CD4-positive, alpha-beta memory T cell (primary cell): ENCODE data around the gene SLC22A23. TPM values are rescaled to one million over a fixed set of nuclear protein-coding genes. Genes with fewer than 3 reads are reported as not detected.

Source experiments
- CTCF ChIA-PET: fragments of 350-600 bp; sonication (Branson Sonifier 250); formaldehyde crosslinking; loops from one replicate; lab custom pipeline; 2021; ENCODE audit warnings: inconsistent platforms; ENCODE audit not compliant: partially characterized antibody; lab: Charles Lee
- POLR2A ChIA-PET: fragments of 350-600 bp; sonication (Branson Sonifier 250); formaldehyde crosslinking; loops from one replicate; lab custom pipeline; 2021; ENCODE audit not compliant: partially characterized antibody; lab: Charles Lee
- DNase-seq, 5 donors: peaks; one replicate each; pipeline versions ENCODE4 v3.0.0 to v3.0.0-alpha.2; 2020 to 2022; ENCODE audit warnings: mixed read lengths in 1 of 5
- H3K27ac ChIP-seq: one replicate; pipeline ENCODE4 v1.7.0; 2013; ENCODE audit warnings: low read depth, low read length
- H3K27me3 ChIP-seq: 2 replicates; pipeline ENCODE4 v1.7.0; 2013; ENCODE audit warnings: mild to moderate bottlenecking, low read length, moderate library complexity; ENCODE audit not compliant: insufficient read depth
- H3K36me3 ChIP-seq: 2 replicates; pipeline ENCODE4 v1.7.0; 2013; ENCODE audit warnings: mild to moderate bottlenecking, low read length, moderate library complexity; ENCODE audit not compliant: insufficient read depth
- H3K4me1 ChIP-seq: 2 replicates; pipeline ENCODE4 v1.7.0; 2013; ENCODE audit warnings: mild to moderate bottlenecking, low read length, moderate library complexity; ENCODE audit not compliant: insufficient read depth
- H3K4me3 ChIP-seq, 2 donors: one replicate each; pipeline ENCODE4 v1.7.0; 2013; ENCODE audit warnings: low read length in 2 of 2, mild to moderate bottlenecking in 1 of 2
- H3K9me3 ChIP-seq, 2 donors: one replicate each; pipeline ENCODE4 v1.7.0; 2013; ENCODE audit warnings: low read length in 2 of 2, control low read depth in 1 of 2; ENCODE audit not compliant: control insufficient read depth in 1 of 2
- H3K27ac Mint-ChIP-seq, 7 donors: one replicate each; pipeline ENCODE4 v1.8.0; 2020 to 2021; ENCODE audit warnings: mixed read lengths in 7 of 7, mild to moderate bottlenecking in 6 of 7, inconsistent platforms in 3 of 7, moderate library complexity in 3 of 7
- H3K27me3 Mint-ChIP-seq, 2 donors: one replicate each; pipeline ENCODE4 v1.8.0; 2020 to 2021; ENCODE audit warnings: mixed read lengths in 2 of 2
- H3K36me3 Mint-ChIP-seq, 2 donors: one replicate each; pipeline ENCODE4 v1.8.0; 2020 to 2021; ENCODE audit warnings: mixed read lengths in 2 of 2, inconsistent platforms in 1 of 2, mild to moderate bottlenecking in 1 of 2
- H3K4me1 Mint-ChIP-seq, 4 donors: one replicate each; pipeline ENCODE4 v1.8.0; 2020 to 2021; ENCODE audit warnings: mixed read lengths in 4 of 4, mild to moderate bottlenecking in 1 of 4
- H3K4me3 Mint-ChIP-seq, 8 donors: one replicate each; pipeline ENCODE4 v1.8.0; 2020 to 2021; ENCODE audit warnings: mixed read lengths in 8 of 8, mild to moderate bottlenecking in 7 of 8, moderate library complexity in 6 of 8, inconsistent platforms in 3 of 8
- H3K9me3 Mint-ChIP-seq, 8 donors: one replicate each; pipeline ENCODE4 v1.8.0; 2020 to 2021; ENCODE audit warnings: mixed read lengths in 8 of 8, mild to moderate bottlenecking in 5 of 8, inconsistent platforms in 3 of 8, moderate library complexity in 1 of 8
- intact Hi-C: fragments of 100-400 bp; cut with micrococcal nuclease; formaldehyde crosslinking; loops from one replicate; pipeline ENCODE4 v1.15.1; 2023
- polyA plus RNA-seq, 2 donors: library from polyadenylated mRNA; unstranded; fragments of 300-500 nt; fragmentation: Illumina TruSeq; gene quantifications; one replicate each; pipeline ENCODE4 v1.2.3, GENCODE V29; 2021
- total RNA-seq, 2 experiments: library from RNA; stranded (reverse); gene quantifications; one replicate each; pipeline ENCODE4 v1.2.3, GENCODE V29; 2021

SLC22A23 gene
- total and polyA plus RNA-seq, 4 experiments from 2014 or later, result 0.32 to 12.5 (median 5.7) TPM

GRCh38 chr6:3415082-3415453, 41.8 kb downstream of the SLC22A23 start:
- H3K36me3 Mint-ChIP-seq, result peaks cover 7 to 12% of the 10 kb centered on the region in 2 donors
- POLR2A ChIA-PET, result no interaction called here
- H3K27me3 Mint-ChIP-seq, result no peaks in the 10 kb centered on the region
- peaks cover 11% of the 10 kb centered on the region for H3K4me1 ChIP-seq
- no peak overlapping the region for H3K4me3 Mint-ChIP-seq
- intact Hi-C loops, result no loop called here
- CTCF ChIA-PET, result interaction anchor here (0.7 to 1.3 kb wide), 7 partner anchors 12 to 311 kb away, joined by 3 to 5 read pairs (median 3); no protein-coding TSS in a partner anchor
- no peak for DNase-seq
- H3K27ac ChIP-seq, result no peak overlapping the region
- peaks cover 10 to 18% (median 16%) of the 10 kb centered on the region in 4 donors for H3K4me1 Mint-ChIP-seq
- no peaks in the 10 kb centered on the region for H3K9me3 ChIP-seq
- peak overlapping the region in 4 of 7 donors; percentile 27 to 60 (median 32) for H3K27ac Mint-ChIP-seq
- H3K9me3 Mint-ChIP-seq, result peaks cover 0 to 3% (median 0%) of the 10 kb centered on the region in 8 donors
- no peaks in the 10 kb centered on the region for H3K36me3 ChIP-seq
- no peak overlapping the region for H3K4me3 ChIP-seq
- no peaks in the 10 kb centered on the region for H3K27me3 ChIP-seq

DNA sequence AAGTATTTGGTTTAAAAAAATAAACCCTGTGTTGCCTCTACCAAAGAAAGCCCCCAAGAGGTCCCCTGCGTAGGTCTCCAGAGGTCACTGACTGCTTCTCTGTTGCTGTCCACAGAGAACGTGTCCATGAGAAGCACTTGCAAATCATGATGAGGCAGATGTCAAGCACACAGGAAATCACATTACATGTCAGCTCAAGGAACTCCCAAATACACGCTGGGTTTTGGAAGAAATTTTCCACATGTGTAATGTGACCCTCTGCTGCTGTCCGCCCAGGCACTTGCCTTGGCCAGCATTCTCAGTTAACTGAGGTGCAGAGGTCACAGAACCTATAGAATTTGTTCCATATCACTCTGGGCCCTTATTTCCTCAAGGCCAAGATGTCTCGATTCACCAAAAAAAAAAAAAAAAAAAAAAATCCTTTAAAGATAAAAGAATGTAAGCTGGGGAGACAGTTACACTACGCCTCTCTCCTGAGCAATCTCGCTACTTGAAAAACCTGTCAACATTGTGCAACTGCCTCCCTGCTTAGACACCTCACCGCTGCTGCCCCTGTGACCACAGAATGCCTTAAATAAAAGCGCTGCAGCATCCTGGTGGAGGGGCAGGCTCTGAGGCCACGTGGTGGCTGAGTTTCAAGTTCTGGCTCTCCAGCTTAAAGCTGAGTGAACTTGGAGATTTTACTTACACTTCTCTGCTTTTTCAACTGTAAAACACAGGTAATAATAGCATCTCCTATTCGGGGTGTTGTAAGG, 42.3 kb downstream of the SLC22A23 start:
- intact Hi-C loops, result no loop called here
- POLR2A ChIA-PET, result no interaction called here
- peaks cover 10 to 18% (median 16%) of the 10 kb centered on the region in 4 donors for H3K4me1 Mint-ChIP-seq

DNA sequence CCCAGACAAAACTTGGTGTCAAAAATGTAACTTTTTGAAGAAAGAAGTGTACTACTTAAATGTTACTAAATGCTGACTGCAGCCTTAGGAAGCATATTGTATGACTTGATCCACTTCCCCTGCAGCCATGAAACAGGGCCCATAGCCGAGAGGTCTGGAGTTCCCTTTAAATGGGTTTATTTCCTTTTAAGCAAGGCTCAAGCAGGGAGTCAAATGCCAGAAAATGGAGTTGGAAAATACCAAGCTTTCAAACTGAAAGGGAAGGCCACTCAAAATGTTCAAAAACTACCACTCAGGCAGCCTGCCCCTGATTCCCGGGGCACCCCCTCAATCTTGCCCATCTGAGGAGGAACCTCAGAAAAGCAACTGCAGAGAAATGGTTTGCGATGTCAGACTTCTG, 43.3 kb downstream of the SLC22A23 start:
- Histone ChIP-seq H3K9me3 (no peaks in the 10 kb centered on the region), H3K4me3 (no peak overlapping the region), H3K27ac (no peak overlapping the region), H3K4me1 (peaks cover 11% of the 10 kb centered on the region), H3K27me3 (no peaks in the 10 kb centered on the region), H3K36me3 (no peaks in the 10 kb centered on the region)
- intact Hi-C loops, result no loop called here
- Mint-ChIP-seq H3K27me3 (no peaks in the 10 kb centered on the region), H3K27ac (no peak overlapping the region), H3K4me1 (peaks cover 10 to 18% (median 16%) of the 10 kb centered on the region in 4 donors), H3K4me3 (no peak overlapping the region), H3K36me3 (peaks cover 10 to 21% of the 10 kb centered on the region in 2 donors), H3K9me3 (peaks cover 0 to 3% (median 0%) of the 10 kb centered on the region in 8 donors)
- ChIA-PET CTCF (interaction anchor here (0.7 kb wide), 1 partner anchor 40 kb away, joined by 3 read pairs; no protein-coding TSS in a partner anchor), POLR2A (no interaction called here)
- DNase-seq, result no peak

More for the DNA sequence above, 42.3 kb downstream of the SLC22A23 start:
- Histone ChIP-seq H3K9me3 (no peaks in the 10 kb centered on the region), H3K27me3 (no peaks in the 10 kb centered on the region), H3K36me3 (no peaks in the 10 kb centered on the region), H3K27ac (no peak overlapping the region), H3K4me3 (no peak overlapping the region), H3K4me1 (peaks cover 11% of the 10 kb centered on the region)
- CTCF ChIA-PET, result interaction anchor here (0.8 to 1.3 kb wide), 5 partner anchors 11 to 312 kb away, joined by 3 to 5 read pairs (median 3); no protein-coding TSS in a partner anchor
- H3K27me3 Mint-ChIP-seq, result no peaks in the 10 kb centered on the region
- H3K9me3 Mint-ChIP-seq, result peaks cover 0 to 3% (median 0%) of the 10 kb centered on the region in 8 donors
- peak overlapping the region in 5 of 7 donors; percentile 27 to 66 (median 36) for H3K27ac Mint-ChIP-seq
- H3K36me3 Mint-ChIP-seq, result peaks cover 7 to 14% of the 10 kb centered on the region in 2 donors
- H3K4me3 Mint-ChIP-seq, result no peak overlapping the region
- DNase-seq, result peak in 3 of 5 donors; percentile 1 to 14 (median 9)

DNA sequence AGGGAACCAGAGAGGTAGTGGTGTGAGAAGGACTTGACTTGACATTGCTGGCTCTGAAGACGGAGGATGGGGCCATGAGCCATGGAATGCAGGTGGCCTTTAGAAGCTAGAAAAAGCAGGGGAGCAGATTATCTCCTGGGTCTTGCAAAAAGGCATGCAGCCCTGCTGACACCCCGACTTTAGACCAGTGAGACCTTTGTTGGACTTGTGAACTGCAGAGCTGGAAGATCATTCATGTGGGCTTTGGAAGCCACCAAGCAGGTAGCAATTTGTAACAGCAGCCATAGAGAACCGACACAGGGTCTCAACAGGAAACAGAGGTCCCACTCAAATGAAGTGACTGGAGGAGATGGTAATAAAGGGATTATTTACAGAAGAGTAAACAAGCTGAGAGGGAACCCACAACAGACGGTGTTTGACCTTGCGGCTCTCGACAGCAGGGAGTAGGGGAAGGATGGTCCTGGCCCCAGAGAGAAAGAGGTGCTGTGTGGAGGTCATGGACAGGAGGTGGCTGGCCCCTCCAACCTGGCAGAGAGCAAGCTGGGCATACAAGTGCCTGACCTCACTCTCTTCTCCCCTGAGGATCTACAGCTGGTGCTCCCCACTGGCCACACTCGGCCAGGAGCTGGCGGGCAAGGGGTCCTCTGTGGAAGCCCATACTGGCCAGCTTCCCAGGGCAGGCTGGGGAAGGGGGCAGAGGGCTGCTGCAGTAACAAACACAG, 43.9 kb downstream of the SLC22A23 start:
- H3K27ac ChIP-seq, result no peak overlapping the region
- H3K4me1 Mint-ChIP-seq, result peaks cover 10 to 18% (median 16%) of the 10 kb centered on the region in 4 donors
- POLR2A ChIA-PET, result no interaction called here
- H3K9me3 ChIP-seq, result no peaks in the 10 kb centered on the region
- peak overlapping the region in 2 of 7 donors; percentile 18 to 27 for H3K27ac Mint-ChIP-seq
- CTCF ChIA-PET, result interaction anchor here (0.7 to 0.8 kb wide), 2 partner anchors 41 to 320 kb away, joined by 3 read pairs; no protein-coding TSS in a partner anchor
- H3K4me3 Mint-ChIP-seq, result no peak overlapping the region
- peaks cover 11% of the 10 kb centered on the region for H3K4me1 ChIP-seq
- no peaks in the 10 kb centered on the region for H3K27me3 ChIP-seq
- no peaks in the 10 kb centered on the region for H3K36me3 ChIP-seq
- intact Hi-C loops, result no loop called here
- peaks cover 0 to 3% (median 0%) of the 10 kb centered on the region in 8 donors for H3K9me3 Mint-ChIP-seq
- H3K27me3 Mint-ChIP-seq, result no peaks in the 10 kb centered on the region
- peaks cover 10 to 24% of the 10 kb centered on the region in 2 donors for H3K36me3 Mint-ChIP-seq
- no peak overlapping the region for H3K4me3 ChIP-seq
- DNase-seq, result no peak

DNA sequence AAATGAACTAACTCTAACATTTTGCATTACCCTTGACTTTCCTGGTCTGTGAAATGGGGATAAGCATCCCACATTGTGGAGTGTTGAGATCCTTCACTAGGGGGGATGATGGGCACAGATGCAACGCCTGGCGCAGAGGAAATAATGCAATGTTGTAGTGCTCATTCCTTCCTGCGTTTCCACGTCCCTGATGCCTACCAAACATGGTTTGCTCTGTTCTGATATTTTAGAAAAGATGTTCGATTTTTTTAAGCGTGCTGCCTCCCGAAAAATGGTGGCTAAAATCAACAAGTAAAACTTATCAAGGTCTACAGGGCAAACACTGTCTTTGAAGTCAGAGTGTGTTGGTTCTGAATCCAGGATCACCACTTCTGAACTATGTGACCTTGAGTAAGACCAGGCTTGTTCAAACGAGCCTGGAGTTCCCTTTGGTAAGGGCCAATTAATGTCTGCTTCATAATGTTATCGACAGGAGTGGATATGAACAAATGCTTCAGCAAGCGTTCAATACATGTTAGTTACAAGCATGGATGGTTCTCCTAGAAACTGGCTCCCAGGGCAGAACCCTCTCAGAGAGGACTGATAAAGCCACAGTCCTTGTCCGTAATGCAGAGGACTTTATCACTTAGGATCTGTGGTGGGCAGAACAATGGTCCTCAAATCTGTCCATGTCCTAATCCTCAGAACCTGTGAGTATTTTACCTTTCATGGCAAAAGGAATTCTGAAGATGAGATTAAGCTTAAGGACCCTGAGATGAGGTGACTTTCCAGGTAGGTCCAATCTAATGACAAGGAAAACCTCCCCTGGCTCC, 44.7 kb downstream of the SLC22A23 start:
- intact Hi-C loops, result loop anchor here (1.0 to 2.0 kb wide), 3 partner anchors 45 to 320 kb away; partner anchors contain the start of gene SLC22A23
- Histone ChIP-seq H3K27me3 (no peaks in the 10 kb centered on the region), H3K9me3 (no peaks in the 10 kb centered on the region), H3K27ac (no peak overlapping the region), H3K4me1 (peaks cover 11% of the 10 kb centered on the region), H3K4me3 (no peak overlapping the region), H3K36me3 (no peaks in the 10 kb centered on the region)
- Mint-ChIP-seq H3K36me3 (peaks cover 10 to 29% of the 10 kb centered on the region in 2 donors), H3K4me3 (no peak overlapping the region), H3K27me3 (no peaks in the 10 kb centered on the region), H3K9me3 (peaks cover 0 to 3% (median 0%) of the 10 kb centered on the region in 8 donors), H3K27ac (peak overlapping the region in 1 of 7 donors; percentile 46), H3K4me1 (peaks cover 10 to 18% (median 16%) of the 10 kb centered on the region in 4 donors)
- ChIA-PET CTCF (interaction anchor here (0.8 to 1.9 kb wide), 7 partner anchors 13 to 320 kb away, joined by 3 to 11 read pairs (median 4); no protein-coding TSS in a partner anchor), POLR2A (no interaction called here)
- no peak for DNase-seq

DNA sequence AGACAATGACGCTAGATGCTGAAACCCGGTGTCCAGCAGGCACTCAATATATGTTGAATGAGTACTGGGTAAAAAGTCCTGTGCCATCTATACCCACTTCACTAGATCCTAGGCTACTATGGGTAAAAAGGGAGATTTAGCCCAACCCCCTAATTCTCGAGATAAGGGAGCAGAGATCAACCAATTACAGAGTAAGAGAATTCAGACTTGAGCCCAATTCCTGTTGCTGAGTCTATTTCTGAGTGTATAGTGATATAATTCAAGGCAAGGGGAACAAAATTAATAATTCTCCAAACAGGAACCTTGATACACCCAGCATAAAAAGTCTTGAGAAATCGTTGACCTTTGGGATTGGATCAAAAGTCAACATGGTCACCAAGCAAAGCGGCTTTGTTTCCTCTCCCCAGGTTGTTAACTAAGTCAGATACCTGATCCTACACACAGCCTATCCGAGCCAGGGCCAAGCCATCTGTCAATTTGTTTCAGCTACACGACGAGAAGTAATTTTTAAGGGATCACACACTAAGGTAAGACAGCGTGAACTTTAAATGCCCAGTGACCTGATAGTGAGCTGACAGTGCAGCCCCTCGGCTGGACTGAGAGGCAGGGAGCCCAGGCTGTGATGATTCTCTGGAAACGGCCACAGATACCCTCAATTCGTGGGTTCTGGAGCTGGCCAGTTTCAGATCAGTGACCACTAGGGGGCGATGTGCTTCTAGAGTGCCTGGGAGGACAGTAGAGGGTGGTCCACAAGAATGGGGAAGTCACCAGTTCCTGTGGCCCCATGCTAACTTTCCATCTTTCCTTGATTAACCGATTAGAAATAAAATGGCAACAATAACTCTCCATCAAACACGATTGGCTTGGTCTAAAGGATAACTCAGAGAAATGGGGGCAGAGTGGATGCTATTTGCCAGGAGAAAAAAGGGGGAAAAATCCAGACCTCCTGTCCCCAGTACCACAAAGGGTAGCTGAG, 46.2 kb downstream of the SLC22A23 start:
- Mint-ChIP-seq H3K36me3 (peaks cover 13 to 33% of the 10 kb centered on the region in 2 donors), H3K4me1 (peaks cover 10 to 18% (median 16%) of the 10 kb centered on the region in 4 donors), H3K4me3 (no peak overlapping the region), H3K27ac (peak overlapping the region in 4 of 7 donors; percentile 47 to 81 (median 76)), H3K9me3 (peaks cover 0 to 3% (median 0%) of the 10 kb centered on the region in 8 donors), H3K27me3 (no peaks in the 10 kb centered on the region)
- ChIA-PET POLR2A (no interaction called here), CTCF (interaction anchor here (0.7 to 1.9 kb wide), 21 partner anchors 9 to 320 kb away, joined by 3 to 11 read pairs (median 3); no protein-coding TSS in a partner anchor)
- DNase-seq, result peak; percentile 41 to 59 (median 54)
- H3K4me3 ChIP-seq, result no peak overlapping the region
- H3K36me3 ChIP-seq, result no peaks in the 10 kb centered on the region
- intact Hi-C loops, result loop anchor here (1.0 to 2.0 kb wide), 3 partner anchors 46 to 322 kb away; partner anchors contain the start of gene SLC22A23
- peaks cover 11% of the 10 kb centered on the region for H3K4me1 ChIP-seq
- no peak overlapping the region for H3K27ac ChIP-seq
- H3K27me3 ChIP-seq, result no peaks in the 10 kb centered on the region
- H3K9me3 ChIP-seq, result no peaks in the 10 kb centered on the region
